Mucosa of descending colon (tissue), 3 donors: Measurements from ENCODE around the gene C1QA. TPM values are rescaled to one million over a fixed set of nuclear protein-coding genes. Genes with fewer than 3 reads are reported as not detected.

Experiments used
- ATAC-seq: fragments of 200-7000 bp; cut with Tn5 transposase; one replicate; pipeline ENCODE4 v1.9.1; 2020; ENCODE audit warnings: mild to moderate bottlenecking, moderate library complexity
- DNase-seq, 3 donors: peaks; one replicate each; pipeline ENCODE4 v3.0.0-alpha.2; 2020
- H3K36me3 ChIP-seq: fragments of 200-600 bp; one replicate; pipeline ENCODE4 v1.8.0; 2021; ENCODE audit warnings: low read depth, mild to moderate bottlenecking
- H3K4me1 ChIP-seq: fragments of 200-600 bp; one replicate; pipeline ENCODE4 v1.8.0; 2021; ENCODE audit warnings: low read depth, mild to moderate bottlenecking
- H3K4me3 ChIP-seq: fragments of 200-600 bp; one replicate; pipeline ENCODE4 v1.8.0; 2021; ENCODE audit warnings: mild to moderate bottlenecking
- H3K9me3 ChIP-seq: fragments of 200-600 bp; one replicate; pipeline ENCODE4 v1.8.0; 2021; ENCODE audit warnings: mild to moderate bottlenecking
- intact Hi-C, 2 donors: fragments of 100-400 bp; cut with DNase I in 1 of 2; cut with micrococcal nuclease in 1 of 2; formaldehyde crosslinking; loops; one replicate each; pipeline versions ENCODE4 v1.11.0 to v1.11.1; 2022; cut with DNase I, micrococcal nuclease
- total RNA-seq, 3 donors: library from RNA; stranded (reverse); fragmentation: NEBNext Ultra II Directional in 2 of 3; extraction: Animal tissue kit (Norgen Biotek cat#: 25700) in 2 of 3; gene quantifications; one replicate each; pipeline versions ENCODE4 v1.2.1 to v1.2.4, GENCODE V29; 2021 to 2023
- TF ChIP-seq, protein P1 (sequence below): fragments of 200-600 bp; IDR thresholded peaks from one replicate; pipeline ENCODE4 v1.8.0; 2022; ENCODE audit warnings: antibody characterized with exemption, mild to moderate bottlenecking
- donor health status: DM: no; HTN: no; CAD: no; lungs with moderate emphysema.
- donor health status: DM: no; HTN: no; CAD: no.
- donor health status: DM: no; HTN: yes; CAD: no.

C1QA gene
- total RNA-seq, 3 donors from 2014 or later = 30.1 to 167 (median 134) TPM

DNA sequence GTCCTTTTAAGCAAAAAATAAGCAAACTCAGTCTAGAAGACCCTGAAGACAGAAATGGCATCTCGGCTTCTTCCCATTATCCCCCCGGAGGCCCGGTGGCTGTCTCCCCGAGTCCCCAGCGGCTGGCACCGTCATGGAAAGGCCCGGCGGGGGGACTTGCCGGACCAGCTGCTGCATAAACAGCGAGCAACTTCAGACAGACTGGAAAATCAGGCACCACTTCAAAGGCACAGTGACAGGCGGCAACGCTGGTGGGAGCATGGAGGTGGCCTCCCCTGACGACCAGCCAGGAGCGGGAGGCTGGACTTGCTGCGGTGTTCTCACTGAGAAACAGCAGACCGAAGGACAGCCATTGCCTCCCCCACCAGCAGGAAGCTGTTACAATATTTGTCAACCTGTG lies 18.4 kb upstream of the C1QA start:
- DNase-seq = no peak
- ATAC-seq = no peak
- Histone ChIP-seq H3K4me3 (no peak overlapping the region), H3K4me1 (no peaks in the 10 kb centered on the region), H3K36me3 (no peaks in the 10 kb centered on the region), H3K9me3 (no peaks in the 10 kb centered on the region)
- TF ChIP-seq, protein P1, sequence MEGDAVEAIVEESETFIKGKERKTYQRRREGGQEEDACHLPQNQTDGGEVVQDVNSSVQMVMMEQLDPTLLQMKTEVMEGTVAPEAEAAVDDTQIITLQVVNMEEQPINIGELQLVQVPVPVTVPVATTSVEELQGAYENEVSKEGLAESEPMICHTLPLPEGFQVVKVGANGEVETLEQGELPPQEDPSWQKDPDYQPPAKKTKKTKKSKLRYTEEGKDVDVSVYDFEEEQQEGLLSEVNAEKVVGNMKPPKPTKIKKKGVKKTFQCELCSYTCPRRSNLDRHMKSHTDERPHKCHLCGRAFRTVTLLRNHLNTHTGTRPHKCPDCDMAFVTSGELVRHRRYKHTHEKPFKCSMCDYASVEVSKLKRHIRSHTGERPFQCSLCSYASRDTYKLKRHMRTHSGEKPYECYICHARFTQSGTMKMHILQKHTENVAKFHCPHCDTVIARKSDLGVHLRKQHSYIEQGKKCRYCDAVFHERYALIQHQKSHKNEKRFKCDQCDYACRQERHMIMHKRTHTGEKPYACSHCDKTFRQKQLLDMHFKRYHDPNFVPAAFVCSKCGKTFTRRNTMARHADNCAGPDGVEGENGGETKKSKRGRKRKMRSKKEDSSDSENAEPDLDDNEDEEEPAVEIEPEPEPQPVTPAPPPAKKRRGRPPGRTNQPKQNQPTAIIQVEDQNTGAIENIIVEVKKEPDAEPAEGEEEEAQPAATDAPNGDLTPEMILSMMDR = no peak
- intact Hi-C loops = no loop called here

DNA sequence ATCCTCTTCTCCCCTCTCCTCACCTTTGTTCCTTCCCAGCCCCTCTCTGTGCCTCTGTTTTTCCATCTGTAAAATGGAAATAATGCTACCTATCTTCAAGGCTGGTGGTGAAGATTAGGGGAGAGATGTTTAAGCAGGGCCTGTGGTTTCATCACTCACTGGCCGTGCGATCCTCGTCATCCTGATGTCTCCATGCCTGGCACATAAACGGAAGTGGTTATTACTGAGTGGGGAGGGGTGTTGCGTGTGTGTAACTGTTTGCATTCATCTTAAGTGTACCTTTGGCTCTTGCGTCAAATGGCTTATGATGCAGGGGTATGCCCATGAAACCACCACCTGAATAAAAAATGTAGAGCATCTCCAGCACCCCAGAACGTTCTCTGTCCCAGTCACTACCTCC lies 17.2 kb upstream of the C1QA start:
- TF ChIP-seq, protein P1 = no peak
- H3K4me1 ChIP-seq = no peaks in the 10 kb centered on the region
- ATAC-seq (no peak), DNase-seq (no peak)
- no peak overlapping the region for H3K4me3 ChIP-seq
- no peaks in the 10 kb centered on the region for H3K36me3 ChIP-seq
- intact Hi-C loops = no loop called here
- H3K9me3 ChIP-seq = no peaks in the 10 kb centered on the region

DNA sequence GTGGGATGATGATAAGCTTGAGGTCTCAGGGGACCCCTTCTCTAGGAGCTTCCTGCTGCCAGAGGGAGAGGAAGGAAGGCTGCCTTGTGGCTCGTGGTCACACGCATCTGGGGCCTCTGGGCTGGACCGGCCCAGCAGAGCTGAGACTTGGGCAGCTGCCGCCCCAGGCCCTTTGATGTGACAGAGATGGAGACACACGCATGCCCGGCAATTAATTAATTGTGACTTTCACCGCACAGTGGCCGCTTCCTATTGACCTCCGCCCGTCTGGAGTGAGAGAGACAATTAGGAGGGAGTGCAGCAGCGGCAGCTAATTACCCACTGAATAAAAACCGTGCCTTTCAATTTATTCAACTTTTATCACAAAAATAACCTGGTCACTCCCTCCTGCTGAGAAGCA lies 16.6 kb upstream of the C1QA start:
- Histone ChIP-seq H3K4me3 (no peak overlapping the region), H3K4me1 (no peaks in the 10 kb centered on the region), H3K36me3 (no peaks in the 10 kb centered on the region), H3K9me3 (no peaks in the 10 kb centered on the region)
- ATAC-seq (no peak), DNase-seq (no peak)
- intact Hi-C loops = no loop called here
- TF ChIP-seq, protein P1 = no peak

DNA sequence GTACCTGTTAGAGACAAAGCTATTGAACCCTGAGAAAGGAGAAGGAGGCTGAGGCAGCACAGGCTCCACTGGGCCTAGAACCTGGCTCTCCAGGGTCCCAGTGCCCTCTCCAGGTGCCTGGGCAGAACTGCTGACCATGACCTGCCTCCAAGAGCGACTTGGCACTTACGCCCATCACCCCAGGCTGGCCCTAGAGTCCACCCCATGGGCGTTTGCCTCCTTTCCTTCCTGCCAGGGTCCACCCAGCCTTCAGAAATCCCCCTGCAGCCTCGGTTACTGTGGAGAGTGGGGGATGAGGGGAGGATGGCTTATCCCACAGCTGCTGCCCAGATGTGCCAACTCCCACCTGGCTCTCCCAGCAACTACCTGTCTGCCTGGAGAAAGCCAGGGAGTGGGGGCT lies 14.7 kb upstream of the C1QA start:
- ATAC-seq (no peak), DNase-seq (no peak)
- H3K36me3 ChIP-seq = no peaks in the 10 kb centered on the region
- H3K9me3 ChIP-seq = no peaks in the 10 kb centered on the region
- no peak overlapping the region for H3K4me3 ChIP-seq
- no peaks in the 10 kb centered on the region for H3K4me1 ChIP-seq
- TF ChIP-seq, protein P1 = no peak
- intact Hi-C loops = no loop called here

DNA sequence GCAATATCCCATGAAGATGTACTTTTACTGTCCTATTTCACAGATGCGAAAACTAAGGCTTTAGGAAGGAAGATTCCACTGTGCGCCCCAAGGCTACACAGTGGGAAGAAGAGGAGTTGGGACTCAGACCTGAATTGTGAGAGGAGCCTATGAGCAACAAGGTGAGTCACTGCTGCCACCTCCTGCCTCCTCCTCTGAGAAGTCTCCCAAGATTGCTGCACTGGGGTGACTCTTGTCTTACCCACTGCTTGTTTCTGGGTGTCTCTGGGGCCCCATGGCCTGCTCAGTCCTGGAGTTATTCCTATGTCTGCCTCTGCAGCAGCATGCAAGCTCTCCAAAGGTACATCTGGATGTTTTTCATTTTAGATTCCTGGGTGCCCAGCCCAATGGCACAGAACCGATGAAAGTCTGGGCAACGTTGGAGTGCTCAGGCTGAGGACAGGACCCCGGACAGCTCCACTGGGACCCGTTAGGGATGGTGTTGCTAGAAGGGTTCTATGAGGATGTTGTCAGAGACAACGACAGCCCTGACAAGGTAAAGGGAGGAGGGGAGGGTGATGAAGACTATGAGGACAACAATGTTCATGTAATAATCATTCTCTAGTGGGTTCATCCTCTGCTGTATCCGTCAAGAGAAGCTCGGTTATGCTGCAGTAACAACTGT lies 11.0 kb upstream of the C1QA start:
- no peaks in the 10 kb centered on the region for H3K4me1 ChIP-seq
- TF ChIP-seq, protein P1 = no peak
- no peak overlapping the region for H3K4me3 ChIP-seq
- DNase-seq (no peak), ATAC-seq (no peak)
- no peaks in the 10 kb centered on the region for H3K9me3 ChIP-seq
- intact Hi-C loops = no loop called here
- H3K36me3 ChIP-seq = no peaks in the 10 kb centered on the region
